Thyroid gland (tissue), 4 donors: ENCODE measurements around the gene PARL.

Source experiments
- CTCF ChIP-seq, 6 experiments: fragments of 200-600 bp in 3 of 6; fragments of 450-650 bp in 3 of 6; sonication (generic) in 3 of 6; IDR thresholded peaks; one replicate each; pipeline ENCODE4 v1.5.1; 2016 to 2019; ENCODE audit warnings: antibody characterized with exemption in 6 of 6, mild to moderate bottlenecking in 2 of 6, inconsistent platforms in 1 of 6, moderate library complexity in 1 of 6
- POLR2A ChIP-seq, 2 donors: fragments of 450-650 bp; IDR thresholded peaks; one replicate each; pipeline ENCODE4 v1.6.1; 2017; ENCODE audit warnings: antibody characterized with exemption in 2 of 2, mild to moderate bottlenecking in 2 of 2, moderate library complexity in 1 of 2

- TF ChIP-seq POLR2A (IDR thresholded peaks at IDR 0.05): no peak
- no peak for TF ChIP-seq CTCF (IDR thresholded peaks at IDR 0.05)
Observed at GRCh38 chr3:183819831-183820230, 64.8 kb downstream of the PARL start.
